ENCODE data around the gene HDGFL2.
A peak's percentile ranks its signal among the peaks of the same experiment; 100 is the strongest.

Gene HDGFL2

GRCh38 chr19:4456843-4457653 is 15.0 kb upstream of the HDGFL2 start:
- Histone ChIP-seq H3K27ac (ENCODE audit: low read length) (peak overlapping the region; percentile 49), H3K9me3 (ENCODE audit: insufficient read depth, low read depth, low read length) (no peaks in the 10 kb centered on the region), H3K36me3 (ENCODE audit: insufficient read depth, low read depth, low read length) (peaks cover 9% of the 10 kb centered on the region; the same call in 1 of the 2 replicates), H3K27me3 (ENCODE audit: insufficient read depth, low read length) (no peaks in the 10 kb centered on the region), H3K9ac (ENCODE audit: low read depth, low read length) (peak overlapping the region; percentile 77), H3K4me3 (ENCODE audit: low read length) (peak overlapping the region; percentile 83), H3K4me1 (ENCODE audit: insufficient read depth, low read length) (peaks cover 5% of the 10 kb centered on the region; the same call in 1 of the 2 replicates)

GRCh38 chr19:4457654-4458395 is 14.3 kb upstream of the HDGFL2 start, which contains the start of gene UBXN6:
Gene UBXN6, minus strand, starts transcription at chr19:4457794. Its CDS starts 97 bp downstream, at chr19:4457697.
- Histone ChIP-seq H3K36me3 (ENCODE audit: insufficient read depth, low read depth, low read length) (peaks cover 1% of the 10 kb centered on the region; the same call in 1 of the 2 replicates), H3K27ac (ENCODE audit: low read length) (peak within 1 kb of the TSS; percentile 49), H3K9me3 (ENCODE audit: insufficient read depth, low read depth, low read length) (no peaks in the 10 kb centered on the region), H3K27me3 (ENCODE audit: insufficient read depth, low read length) (no peaks in the 10 kb centered on the region), H3K4me1 (ENCODE audit: insufficient read depth, low read length) (peaks cover 5% of the 10 kb centered on the region; the same call in 1 of the 2 replicates), H3K9ac (ENCODE audit: low read depth, low read length) (peak within 1 kb of the TSS; percentile 77), H3K4me3 (ENCODE audit: low read length) (peak within 1 kb of the TSS; percentile 83)

GRCh38 chr19:4464815-4465581 is 7.1 kb upstream of the HDGFL2 start:
- H3K9me3 ChIP-seq (ENCODE audit: insufficient read depth, low read depth, low read length): no peaks in the 10 kb centered on the region
- H3K27me3 ChIP-seq (ENCODE audit: insufficient read depth, low read length): no peaks in the 10 kb centered on the region
- no peaks in the 10 kb centered on the region for H3K4me1 ChIP-seq (ENCODE audit: insufficient read depth, low read length)
- no peak overlapping the region for H3K4me3 ChIP-seq (ENCODE audit: low read length)
- no peaks in the 10 kb centered on the region for H3K36me3 ChIP-seq (ENCODE audit: insufficient read depth, low read depth, low read length)
- no peak overlapping the region for H3K27ac ChIP-seq (ENCODE audit: low read length)
- no peak overlapping the region for H3K9ac ChIP-seq (ENCODE audit: low read depth, low read length)

GRCh38 chr19:4467835-4468234 is 4.3 kb upstream of the HDGFL2 start:
- no peak overlapping the region for H3K9ac ChIP-seq (ENCODE audit: low read depth, low read length)
- no peak overlapping the region for H3K4me3 ChIP-seq (ENCODE audit: low read length)
- no peak overlapping the region for H3K27ac ChIP-seq (ENCODE audit: low read length)
- H3K27me3 ChIP-seq (ENCODE audit: insufficient read depth, low read length): no peaks in the 10 kb centered on the region
- H3K9me3 ChIP-seq (ENCODE audit: insufficient read depth, low read depth, low read length): no peaks in the 10 kb centered on the region
- no peaks in the 10 kb centered on the region for H3K36me3 ChIP-seq (ENCODE audit: insufficient read depth, low read depth, low read length)
- no peaks in the 10 kb centered on the region for H3K4me1 ChIP-seq (ENCODE audit: insufficient read depth, low read length)

- H3K36me3 ChIP-seq (ENCODE audit: insufficient read depth, low read depth, low read length): peaks cover 10% of the 10 kb centered on the region
- H3K9ac ChIP-seq (ENCODE audit: low read depth, low read length): peak overlapping the region; percentile 63; the same call in 1 of the 2 replicates
- H3K27me3 ChIP-seq (ENCODE audit: insufficient read depth, low read length): no peaks in the 10 kb centered on the region
- H3K9me3 ChIP-seq (ENCODE audit: insufficient read depth, low read depth, low read length): no peaks in the 10 kb centered on the region
- peak overlapping the region; percentile 2 for H3K27ac ChIP-seq (ENCODE audit: low read length)
- H3K4me3 ChIP-seq (ENCODE audit: low read length): peak overlapping the region; percentile 76
- 0 out of 2 replicates have a peak, but pooled peaks cover 5% of the 10 kb centered on the region for H3K4me1 ChIP-seq (ENCODE audit: insufficient read depth, low read length)
Measured at GRCh38 chr19:4471403-4472173, 509 bp upstream of the HDGFL2 start.

GRCh38 chr19:4473011-4473762 is 1.1 kb downstream of the HDGFL2 start:
- Histone ChIP-seq H3K9me3 (ENCODE audit: insufficient read depth, low read depth, low read length) (no peaks in the 10 kb centered on the region), H3K4me3 (ENCODE audit: low read length) (peak overlapping the region; percentile 74), H3K4me1 (ENCODE audit: insufficient read depth, low read length) (0 out of 2 replicates have a peak, but pooled peaks cover 5% of the 10 kb centered on the region), H3K36me3 (ENCODE audit: insufficient read depth, low read depth, low read length) (peaks cover 22% of the 10 kb centered on the region), H3K27me3 (ENCODE audit: insufficient read depth, low read length) (no peaks in the 10 kb centered on the region), H3K9ac (ENCODE audit: low read depth, low read length) (peak overlapping the region; percentile 80), H3K27ac (ENCODE audit: low read length) (no peak overlapping the region)

GRCh38 chr19:4473763-4474513 is 1.8 kb downstream of the HDGFL2 start:
- Histone ChIP-seq H3K9me3 (ENCODE audit: insufficient read depth, low read depth, low read length) (no peaks in the 10 kb centered on the region), H3K27me3 (ENCODE audit: insufficient read depth, low read length) (no peaks in the 10 kb centered on the region), H3K27ac (ENCODE audit: low read length) (peak overlapping the region; percentile 26), H3K4me3 (ENCODE audit: low read length) (peak overlapping the region; percentile 74), H3K36me3 (ENCODE audit: insufficient read depth, low read depth, low read length) (peaks cover 29% of the 10 kb centered on the region), H3K9ac (ENCODE audit: low read depth, low read length) (peak overlapping the region; percentile 76; the same call in 1 of the 2 replicates), H3K4me1 (ENCODE audit: insufficient read depth, low read length) (0 out of 2 replicates have a peak, but pooled peaks cover 5% of the 10 kb centered on the region)

GRCh38 chr19:4474514-4475022 is 2.5 kb downstream of the HDGFL2 start:
- Histone ChIP-seq H3K36me3 (ENCODE audit: insufficient read depth, low read depth, low read length) (peaks cover 33% of the 10 kb centered on the region), H3K27ac (ENCODE audit: low read length) (peak overlapping the region; percentile 26), H3K9ac (ENCODE audit: low read depth, low read length) (peak overlapping the region; percentile 76; the same call in 1 of the 2 replicates), H3K27me3 (ENCODE audit: insufficient read depth, low read length) (no peaks in the 10 kb centered on the region), H3K4me1 (ENCODE audit: insufficient read depth, low read length) (0 out of 2 replicates have a peak, but pooled peaks cover 5% of the 10 kb centered on the region), H3K9me3 (ENCODE audit: insufficient read depth, low read depth, low read length) (no peaks in the 10 kb centered on the region), H3K4me3 (ENCODE audit: low read length) (peak overlapping the region; percentile 74)

- no peak overlapping the region for H3K4me3 ChIP-seq (ENCODE audit: low read length)
- H3K27ac ChIP-seq (ENCODE audit: low read length): no peak overlapping the region
- no peak overlapping the region for H3K9ac ChIP-seq (ENCODE audit: low read depth, low read length)
- H3K9me3 ChIP-seq (ENCODE audit: insufficient read depth, low read depth, low read length): no peaks in the 10 kb centered on the region
- H3K4me1 ChIP-seq (ENCODE audit: insufficient read depth, low read length): 0 out of 2 replicates have a peak, but pooled peaks cover 5% of the 10 kb centered on the region
- peaks cover 42% of the 10 kb centered on the region for H3K36me3 ChIP-seq (ENCODE audit: insufficient read depth, low read depth, low read length)
- no peaks in the 10 kb centered on the region for H3K27me3 ChIP-seq (ENCODE audit: insufficient read depth, low read length)
Measured at GRCh38 chr19:4477034-4477801, 5.1 kb downstream of the HDGFL2 start.

All from iPS-20b (cell line).